ENCODE data around the gene SLC9A3.

Gene SLC9A3

GRCh38 chr5:554284-554988, 30.2 kb upstream of the SLC9A3 start:
- DNase-seq (ENCODE audit: low read depth in 2 of 2), result no peak

- DNase-seq (ENCODE audit: low read depth in 2 of 2), result no peak
These were observed 29.6 kb upstream of the SLC9A3 start for GRCh38 chr5:553874-554273.

GRCh38 chr5:551406-551805, 27.2 kb upstream of the SLC9A3 start:
- no peak for DNase-seq (ENCODE audit: low read depth in 2 of 2)

GRCh38 chr5:549229-549628, 25.0 kb upstream of the SLC9A3 start:
- no peak for DNase-seq (ENCODE audit: low read depth in 2 of 2)

- no peak for DNase-seq (ENCODE audit: low read depth in 2 of 2)
These were observed 24.0 kb upstream of the SLC9A3 start for GRCh38 chr5:548256-548655.

- no peak for DNase-seq (ENCODE audit: low read depth in 2 of 2)
These were observed 23.1 kb upstream of the SLC9A3 start for GRCh38 chr5:547086-547924.

GRCh38 chr5:546376-546908, 22.2 kb upstream of the SLC9A3 start:
- no peak for DNase-seq (ENCODE audit: low read depth in 2 of 2)

GRCh38 chr5:545641-546375, 21.6 kb upstream of the SLC9A3 start:
- DNase-seq (ENCODE audit: low read depth in 2 of 2), result no peak

- no peak for DNase-seq (ENCODE audit: low read depth in 2 of 2)
These were observed 20.6 kb upstream of the SLC9A3 start for GRCh38 chr5:544675-545355.

GRCh38 chr5:543755-544674, 19.8 kb upstream of the SLC9A3 start:
- DNase-seq (ENCODE audit: low read depth in 2 of 2), result peak in 1 of 2 donors; percentile 7

GRCh38 chr5:543351-543750, 19.1 kb upstream of the SLC9A3 start:
- DNase-seq (ENCODE audit: low read depth in 2 of 2), result no peak

- DNase-seq (ENCODE audit: low read depth in 2 of 2), result no peak
These were observed 18.4 kb upstream of the SLC9A3 start for GRCh38 chr5:542319-543311.

GRCh38 chr5:541539-542318, 17.5 kb upstream of the SLC9A3 start:
- DNase-seq (ENCODE audit: low read depth in 2 of 2), result no peak

GRCh38 chr5:540906-541538, 16.8 kb upstream of the SLC9A3 start:
- no peak for DNase-seq (ENCODE audit: low read depth in 2 of 2)

GRCh38 chr5:540071-540905, 16.0 kb upstream of the SLC9A3 start:
- no peak for DNase-seq (ENCODE audit: low read depth in 2 of 2)

- no peak for DNase-seq (ENCODE audit: low read depth in 2 of 2)
These were observed 15.3 kb upstream of the SLC9A3 start for GRCh38 chr5:539469-540070.
